ENCODE data around the gene TBC1D21.

TBC1D21 gene

DNA sequence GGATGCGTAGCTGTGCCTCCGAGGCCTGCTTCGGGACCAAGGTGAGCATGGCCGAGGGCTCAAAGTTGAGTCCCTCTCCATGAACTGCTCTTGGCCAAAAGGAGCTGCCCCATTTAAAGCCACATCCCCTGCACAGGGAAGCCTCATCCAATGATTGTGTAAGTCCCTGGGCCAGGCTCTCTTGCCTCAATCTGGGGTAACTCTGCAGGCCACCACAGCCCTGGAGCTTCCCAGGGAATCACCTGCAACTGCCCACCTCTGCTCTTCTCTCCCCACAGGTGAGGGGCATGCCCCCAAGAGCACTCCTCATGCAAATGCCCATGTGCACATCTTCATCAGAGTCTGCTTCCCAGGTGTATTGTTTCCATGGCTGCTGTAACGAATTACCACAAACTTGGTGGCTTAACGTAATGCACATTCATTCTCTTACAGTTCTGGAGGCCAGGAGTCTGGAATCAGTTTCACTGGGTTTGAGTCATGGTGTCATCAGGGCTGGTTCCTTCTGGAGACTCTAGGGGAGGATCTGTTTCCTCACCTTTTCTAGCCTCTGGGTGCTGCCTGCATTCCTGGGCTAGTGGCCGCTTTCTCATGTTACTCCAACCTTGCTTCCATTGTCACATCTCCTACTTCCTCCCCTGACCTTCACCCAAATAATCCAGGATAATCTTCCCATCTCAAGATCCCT, 27.9 kb downstream of the TBC1D21 start:
- Histone ChIP-seq H3K27me3 (ENCODE audit: control insufficient read depth in 1 of 2, insufficient read depth in 2 of 2, low read length in 2 of 2) (peaks cover 0 to 2% of the 10 kb centered on the region in 2 donors), H3K27ac (ENCODE audit: low read length) (no peak overlapping the region), H3K9ac (ENCODE audit: low read length in 2 of 2) (no peak overlapping the region), H3K9me3 (ENCODE audit: control insufficient read depth in 2 of 2, low read length in 2 of 2) (no peaks in the 10 kb centered on the region), H3K36me3 (ENCODE audit: control insufficient read depth in 2 of 2, insufficient read depth in 2 of 2, low read length in 2 of 2) (no peaks in the 10 kb centered on the region), H3K4me3 (ENCODE audit: low read length in 2 of 2) (no peak overlapping the region), H3K4me1 (ENCODE audit: control insufficient read depth, insufficient read depth, low read length) (peaks cover 8% of the 10 kb centered on the region)

GRCh38 chr15:73902121-73903020, 29.0 kb downstream of the TBC1D21 start:
- H3K4me3 ChIP-seq (ENCODE audit: low read length in 2 of 2) = no peak overlapping the region
- H3K27ac ChIP-seq (ENCODE audit: low read length) = no peak overlapping the region
- H3K9ac ChIP-seq (ENCODE audit: low read length in 2 of 2) = no peak overlapping the region
- H3K27me3 ChIP-seq (ENCODE audit: control insufficient read depth in 1 of 2, insufficient read depth in 2 of 2, low read length in 2 of 2) = peaks cover 0 to 2% of the 10 kb centered on the region in 2 donors
- no peaks in the 10 kb centered on the region for H3K9me3 ChIP-seq (ENCODE audit: control insufficient read depth in 2 of 2, low read length in 2 of 2)
- H3K36me3 ChIP-seq (ENCODE audit: control insufficient read depth in 2 of 2, insufficient read depth in 2 of 2, low read length in 2 of 2) = no peaks in the 10 kb centered on the region
- H3K4me1 ChIP-seq (ENCODE audit: control insufficient read depth, insufficient read depth, low read length) = peaks cover 8% of the 10 kb centered on the region

- Histone ChIP-seq H3K27me3 (ENCODE audit: control insufficient read depth in 1 of 2, insufficient read depth in 2 of 2, low read length in 2 of 2) (peaks cover 0 to 2% of the 10 kb centered on the region in 2 donors), H3K9ac (ENCODE audit: low read length in 2 of 2) (no peak overlapping the region), H3K9me3 (ENCODE audit: control insufficient read depth in 2 of 2, low read length in 2 of 2) (no peaks in the 10 kb centered on the region), H3K4me3 (ENCODE audit: low read length in 2 of 2) (no peak overlapping the region), H3K4me1 (ENCODE audit: control insufficient read depth, insufficient read depth, low read length) (peaks cover 11% of the 10 kb centered on the region), H3K36me3 (ENCODE audit: control insufficient read depth in 2 of 2, insufficient read depth in 2 of 2, low read length in 2 of 2) (no peaks in the 10 kb centered on the region), H3K27ac (ENCODE audit: low read length) (no peak overlapping the region)
These were observed 30.9 kb downstream of the TBC1D21 start for GRCh38 chr15:73904026-73904815.

DNA sequence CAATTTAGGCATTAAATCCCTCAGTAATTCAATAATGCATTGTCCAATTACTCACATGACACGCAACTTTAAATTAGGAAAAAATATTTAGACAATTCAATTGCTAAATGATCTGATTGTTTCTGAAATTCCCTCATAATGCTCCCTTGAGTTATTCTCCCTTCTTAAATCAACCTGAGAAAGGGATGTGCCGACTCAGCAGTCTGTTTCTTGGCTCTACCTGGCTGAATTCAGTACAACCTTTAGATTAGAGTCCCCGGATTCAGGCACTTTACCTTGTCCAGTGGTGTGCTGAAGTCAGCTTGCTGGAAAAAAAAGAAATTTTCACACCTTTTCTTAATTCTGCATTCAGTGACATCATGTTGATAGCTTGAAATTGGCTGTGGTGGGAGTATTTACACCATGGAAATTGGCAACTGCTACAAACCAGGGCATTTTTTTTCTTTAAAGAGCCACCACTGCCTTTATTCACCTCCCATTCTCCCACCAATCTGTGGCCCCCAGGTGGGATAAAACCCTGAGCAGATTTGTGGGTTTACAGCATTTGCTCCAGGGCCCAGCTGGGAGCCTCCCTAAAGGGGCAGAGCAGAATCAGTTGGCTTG, 32.0 kb downstream of the TBC1D21 start:
- Histone ChIP-seq H3K27me3 (ENCODE audit: control insufficient read depth in 1 of 2, insufficient read depth in 2 of 2, low read length in 2 of 2) (peaks cover 0 to 2% of the 10 kb centered on the region in 2 donors), H3K4me1 (ENCODE audit: control insufficient read depth, insufficient read depth, low read length) (peaks cover 6% of the 10 kb centered on the region), H3K9ac (ENCODE audit: low read length in 2 of 2) (no peak overlapping the region), H3K27ac (ENCODE audit: low read length) (no peak overlapping the region), H3K4me3 (ENCODE audit: low read length in 2 of 2) (no peak overlapping the region), H3K9me3 (ENCODE audit: control insufficient read depth in 2 of 2, low read length in 2 of 2) (no peaks in the 10 kb centered on the region), H3K36me3 (ENCODE audit: control insufficient read depth in 2 of 2, insufficient read depth in 2 of 2, low read length in 2 of 2) (no peaks in the 10 kb centered on the region)

DNA sequence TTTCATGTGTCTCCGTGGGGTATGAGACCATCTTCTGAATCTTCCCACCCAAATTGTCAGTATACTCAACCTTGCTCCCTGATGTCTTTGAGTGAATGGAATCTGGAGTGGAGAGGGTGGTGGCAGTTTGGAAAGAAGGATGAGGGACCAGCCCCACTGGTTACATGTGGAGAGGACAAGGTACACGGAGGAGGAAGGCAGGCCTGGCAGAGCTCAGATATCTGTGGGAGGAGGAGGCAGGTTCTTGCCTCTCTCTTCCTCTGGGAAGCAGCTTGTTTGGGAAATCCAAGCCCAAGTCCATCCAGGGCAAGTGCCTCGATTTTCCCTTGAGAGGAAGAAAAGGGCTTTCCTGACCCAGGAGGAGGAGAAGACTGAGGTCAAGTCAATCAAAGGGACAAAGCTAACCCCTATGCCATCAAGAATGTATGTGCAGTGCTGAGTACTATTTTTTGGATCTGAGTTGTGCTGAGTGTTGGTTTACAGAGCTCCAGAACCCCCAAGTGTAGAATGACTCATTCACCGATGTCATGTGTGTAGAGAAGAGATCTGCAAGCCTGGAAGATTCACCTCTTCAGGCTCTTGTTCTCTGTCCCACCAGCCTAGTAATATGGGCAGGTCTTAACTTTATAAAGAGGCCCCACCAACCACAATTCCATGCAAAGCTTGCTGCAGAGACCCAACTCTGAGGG, 33.1 kb downstream of the TBC1D21 start:
- Histone ChIP-seq H3K4me3 (ENCODE audit: low read length in 2 of 2) (no peak overlapping the region), H3K9ac (ENCODE audit: low read length in 2 of 2) (no peak overlapping the region), H3K27me3 (ENCODE audit: control insufficient read depth in 1 of 2, insufficient read depth in 2 of 2, low read length in 2 of 2) (peaks cover 0 to 2% of the 10 kb centered on the region in 2 donors), H3K36me3 (ENCODE audit: control insufficient read depth in 2 of 2, insufficient read depth in 2 of 2, low read length in 2 of 2) (no peaks in the 10 kb centered on the region), H3K27ac (ENCODE audit: low read length) (no peak overlapping the region), H3K9me3 (ENCODE audit: control insufficient read depth in 2 of 2, low read length in 2 of 2) (no peaks in the 10 kb centered on the region), H3K4me1 (ENCODE audit: control insufficient read depth, insufficient read depth, low read length) (peaks cover 6% of the 10 kb centered on the region)

GRCh38 chr15:73907035-73907408, 33.7 kb downstream of the TBC1D21 start:
- Histone ChIP-seq H3K9ac (ENCODE audit: low read length in 2 of 2) (peak overlapping the region in 1 of 2 donors; percentile 29), H3K4me3 (ENCODE audit: low read length in 2 of 2) (no peak overlapping the region), H3K4me1 (ENCODE audit: control insufficient read depth, insufficient read depth, low read length) (peaks cover 6% of the 10 kb centered on the region), H3K27ac (ENCODE audit: low read length) (no peak overlapping the region), H3K36me3 (ENCODE audit: control insufficient read depth in 2 of 2, insufficient read depth in 2 of 2, low read length in 2 of 2) (no peaks in the 10 kb centered on the region), H3K27me3 (ENCODE audit: control insufficient read depth in 1 of 2, insufficient read depth in 2 of 2, low read length in 2 of 2) (peaks cover 0 to 2% of the 10 kb centered on the region in 2 donors), H3K9me3 (ENCODE audit: control insufficient read depth in 2 of 2, low read length in 2 of 2) (no peaks in the 10 kb centered on the region)

DNA sequence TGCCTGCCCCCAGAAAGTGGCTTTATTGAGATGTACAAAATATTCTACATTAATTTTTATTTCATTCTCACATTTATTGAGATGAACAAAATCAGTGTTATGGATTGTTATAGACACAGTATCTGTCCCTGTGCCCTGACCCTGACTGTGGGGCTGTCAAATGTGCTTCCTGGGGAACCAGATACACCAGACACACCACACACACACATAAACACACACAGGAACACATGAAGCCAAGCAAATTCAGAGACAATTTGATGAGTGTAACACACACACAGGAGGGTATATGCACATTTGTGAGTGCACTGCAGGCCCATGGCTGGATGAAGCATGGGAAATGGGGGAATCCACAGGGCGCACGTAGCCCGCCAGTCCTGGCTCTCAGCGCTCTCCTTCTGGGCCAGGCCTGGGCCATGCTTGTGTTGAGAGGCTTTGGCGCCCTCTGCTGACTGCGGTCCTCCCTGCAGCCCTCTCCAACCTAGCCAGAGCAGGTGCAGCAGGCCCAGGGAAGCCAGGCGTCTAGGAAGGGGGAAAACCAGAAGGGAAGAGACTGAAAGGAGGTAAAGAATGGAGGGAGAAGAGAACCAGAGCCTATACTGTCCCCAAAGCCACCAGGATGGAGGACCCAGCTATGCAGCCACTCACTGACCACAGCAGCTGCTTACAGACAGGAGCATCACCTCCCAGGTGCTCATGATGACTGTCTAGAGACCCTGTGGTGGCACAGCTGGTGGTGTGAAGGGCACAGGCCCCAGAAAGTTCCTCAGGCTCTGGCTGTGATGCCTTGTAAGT, 34.9 kb downstream of the TBC1D21 start:
- Histone ChIP-seq H3K4me3 (ENCODE audit: low read length in 2 of 2) (no peak overlapping the region), H3K4me1 (ENCODE audit: control insufficient read depth, insufficient read depth, low read length) (peaks cover 6% of the 10 kb centered on the region), H3K9me3 (ENCODE audit: control insufficient read depth in 2 of 2, low read length in 2 of 2) (no peaks in the 10 kb centered on the region), H3K36me3 (ENCODE audit: control insufficient read depth in 2 of 2, insufficient read depth in 2 of 2, low read length in 2 of 2) (no peaks in the 10 kb centered on the region), H3K27me3 (ENCODE audit: control insufficient read depth in 1 of 2, insufficient read depth in 2 of 2, low read length in 2 of 2) (peaks cover 0 to 2% of the 10 kb centered on the region in 2 donors), H3K9ac (ENCODE audit: low read length in 2 of 2) (peak overlapping the region in 1 of 2 donors; percentile 51), H3K27ac (ENCODE audit: low read length) (no peak overlapping the region)

DNA sequence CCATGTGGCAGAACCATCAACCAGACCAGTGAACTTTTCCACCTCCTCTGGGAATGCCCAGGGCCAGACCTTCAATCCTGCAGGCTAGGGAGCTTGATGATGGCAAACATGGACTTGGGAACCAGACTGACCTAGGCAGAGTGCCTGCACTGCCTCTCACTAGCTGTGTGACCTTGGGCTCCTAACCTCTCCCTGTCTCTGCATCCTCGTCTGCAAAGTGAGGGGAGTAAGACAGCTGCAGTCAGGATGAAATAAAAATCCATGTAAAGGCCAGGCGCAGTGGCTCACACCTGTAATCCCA, 35.4 kb downstream of the TBC1D21 start:
- Histone ChIP-seq H3K9me3 (ENCODE audit: control insufficient read depth in 2 of 2, low read length in 2 of 2) (no peaks in the 10 kb centered on the region), H3K27ac (ENCODE audit: low read length) (no peak overlapping the region), H3K9ac (ENCODE audit: low read length in 2 of 2) (no peak overlapping the region), H3K27me3 (ENCODE audit: control insufficient read depth in 1 of 2, insufficient read depth in 2 of 2, low read length in 2 of 2) (no peaks in the 10 kb centered on the region), H3K36me3 (ENCODE audit: control insufficient read depth in 2 of 2, insufficient read depth in 2 of 2, low read length in 2 of 2) (no peaks in the 10 kb centered on the region), H3K4me1 (ENCODE audit: control insufficient read depth, insufficient read depth, low read length) (peaks cover 6% of the 10 kb centered on the region), H3K4me3 (ENCODE audit: low read length in 2 of 2) (no peak overlapping the region)

- H3K27me3 ChIP-seq (ENCODE audit: control insufficient read depth in 1 of 2, insufficient read depth in 2 of 2, low read length in 2 of 2) = no peaks in the 10 kb centered on the region
- no peaks in the 10 kb centered on the region for H3K9me3 ChIP-seq (ENCODE audit: control insufficient read depth in 2 of 2, low read length in 2 of 2)
- no peaks in the 10 kb centered on the region for H3K36me3 ChIP-seq (ENCODE audit: control insufficient read depth in 2 of 2, insufficient read depth in 2 of 2, low read length in 2 of 2)
- peaks cover 6% of the 10 kb centered on the region for H3K4me1 ChIP-seq (ENCODE audit: control insufficient read depth, insufficient read depth, low read length)
- no peak overlapping the region for H3K27ac ChIP-seq (ENCODE audit: low read length)
- no peak overlapping the region for H3K4me3 ChIP-seq (ENCODE audit: low read length in 2 of 2)
- H3K9ac ChIP-seq (ENCODE audit: low read length in 2 of 2) = no peak overlapping the region
These were observed 36.3 kb downstream of the TBC1D21 start for GRCh38 chr15:73909651-73910050.
